ENCODE data around the gene NEU2. TPM values are rescaled to one million over a fixed set of nuclear protein-coding genes. Genes with fewer than 3 reads are reported as not detected.

NEU2 gene
- total and polyA plus RNA-seq, 2 of the 4 experiments (the other 2 are of a cell fraction): not detected

- ChIA-PET POLR2A (ENCODE audit: unreplicated experiment) (no interaction called here), CTCF (no interaction called here)
- Histone ChIP-seq H4K8ac (ENCODE audit: low read depth in 2 of 2, low read length in 2 of 2) (no peak overlapping the region), H3K4ac (ENCODE audit: low read depth, low read length) (no peak overlapping the region), H4K91ac (ENCODE audit: insufficient read depth, low read depth, low read length) (no peak overlapping the region), H4K5ac (ENCODE audit: low read depth, low read length) (no peak overlapping the region), H3K56ac (ENCODE audit: extremely low read depth, insufficient read depth, low read length) (no peak overlapping the region), H3K9ac (ENCODE audit: low read depth, low read length) (no peak overlapping the region), H3K79me1 (ENCODE audit: low read depth in 1 of 2, low read length in 2 of 2) (no peaks in the 10 kb centered on the region), H3K9me1 (ENCODE audit: insufficient read depth, low read length) (peaks cover 8% of the 10 kb centered on the region; the same call in 1 of the 2 replicates), H2BK15ac (ENCODE audit: low read depth, low read length) (no peak overlapping the region), H3K14ac (replicated peaks; ENCODE audit: low read depth, low read length) (no peak overlapping the region), H2BK120ac (ENCODE audit: low read depth, low read length) (no peak overlapping the region), H3K27ac (ENCODE audit: insufficient read depth, low read length) (no peak overlapping the region), H3K36me3 (ENCODE audit: control insufficient read depth, insufficient read depth, low read length) (no peaks in the 10 kb centered on the region), H2AK9ac (replicated peaks; ENCODE audit: low read depth, low read length, poor library complexity) (no peak overlapping the region), H3K4me2 (ENCODE audit: low read depth, low read length) (no peak overlapping the region), H3K9me3 (ENCODE audit: control insufficient read depth, insufficient read depth, low read length) (peaks cover 4% of the 10 kb centered on the region; the same call in 1 of the 2 replicates), H4K20me1 (ENCODE audit: insufficient read depth, low read length) (no peaks in the 10 kb centered on the region), H3K4me3 (ENCODE audit: insufficient read depth, low read depth, low read length) (no peak overlapping the region), H3K27me3 (ENCODE audit: control insufficient read depth, insufficient read depth, low read length) (peaks cover 13% of the 10 kb centered on the region), H3K4me1 (ENCODE audit: control insufficient read depth, insufficient read depth, low read length) (no peaks in the 10 kb centered on the region), H3K18ac (ENCODE audit: low read depth, low read length) (no peak overlapping the region), H2BK20ac (ENCODE audit: low read depth, low read length) (no peak overlapping the region), H2AK5ac (ENCODE audit: low read depth, low read length) (no peak overlapping the region), H2BK5ac (ENCODE audit: low read depth, low read length, poor library complexity, severe bottlenecking) (no peak overlapping the region), H3K23ac (ENCODE audit: low read depth, low read length) (no peak overlapping the region), H2AFZ (replicated peaks; ENCODE audit: low read length, poor library complexity) (no peak overlapping the region)
- 74% methylated on average over 4 of the region's 12 CpGs; no CpG with 5 or more reads in 1 of the 2 experiments for WGBS, 2 experiments (ENCODE audit: extremely low coverage in 2 of 2, insufficient read length in 1 of 2)
- DNase-seq: no peak
- no TSS peak for BruUV-seq (replicated peaks)
- in situ Hi-C loops (cut with MboI; ENCODE audit: low sequenced_read_pairs): no loop called here
- TF ChIP-seq BHLHE40 (IDR thresholded peaks at IDR 0.05; ENCODE audit: low read depth, low read length) (no peak), RFX5 (IDR thresholded peaks at IDR 0.05; ENCODE audit: low read depth, low read length) (no peak), USF2 (IDR thresholded peaks at IDR 0.05; ENCODE audit: low read depth, low read length) (no peak), MXI1 (IDR thresholded peaks at IDR 0.05; ENCODE audit: borderline replicate concordance, low read depth, low read length) (no peak), RCOR1 (IDR thresholded peaks at IDR 0.05; ENCODE audit: insufficient replicate concordance, low read length) (no peak), MAFK (IDR thresholded peaks at IDR 0.05; ENCODE audit: low read depth, low read length) (no peak), MAZ (IDR thresholded peaks at IDR 0.05; ENCODE audit: borderline replicate concordance, low read depth, low read length) (no peak), SMC3 (IDR thresholded peaks at IDR 0.05; ENCODE audit: low read depth, low read length) (no peak), POLR2A (IDR thresholded peaks at IDR 0.05; ENCODE audit: low read depth, low read length) (no peak), CTCF (conservative IDR thresholded peaks at IDR 0.05; ENCODE audit: low read depth, low read length) (no peak), RAD21 (IDR thresholded peaks at IDR 0.05; ENCODE audit: low read length) (no peak), CHD1 (IDR thresholded peaks at IDR 0.05; ENCODE audit: low read depth, low read length) (no peak), FOS (IDR thresholded peaks at IDR 0.05; ENCODE audit: low read depth, low read length) (no peak), ELK1 (IDR thresholded peaks at IDR 0.05; ENCODE audit: borderline replicate concordance, low read depth, low read length) (no peak)
- dilution Hi-C loops (cut with HindIII; ENCODE audit: low sequenced_read_pairs, unreplicated experiment): no loop called here
- no peak for ATAC-seq (ENCODE audit: low read depth)
- intact Hi-C loops (cut with micrococcal nuclease): no loop called here
These were observed 3.8 kb downstream of the NEU2 start for GRCh38 chr2:233036162-233036838.

All from IMR-90 (cell line).